IPS-15b (cell line): Measurements from ENCODE around the gene TNS4.

Source experiments
- H3K27me3 ChIP-seq: one replicate; pipeline ENCODE4 v1.6.1; 2013; ENCODE audit warnings: low read length; ENCODE audit not compliant: control insufficient read depth, insufficient read depth
- H3K36me3 ChIP-seq: one replicate; pipeline ENCODE4 v1.6.1; 2013; ENCODE audit warnings: low read length; ENCODE audit not compliant: control insufficient read depth, insufficient read depth
- H3K4me1 ChIP-seq: one replicate; pipeline ENCODE4 v1.6.1; 2013; ENCODE audit warnings: mild to moderate bottlenecking, low read length; ENCODE audit not compliant: control insufficient read depth, insufficient read depth
- H3K4me3 ChIP-seq: one replicate; pipeline ENCODE4 v1.5.1; 2013; ENCODE audit warnings: low read depth, low read length
- H3K9ac ChIP-seq: one replicate; pipeline ENCODE4 v1.6.1; 2013; ENCODE audit warnings: low read depth, mild to moderate bottlenecking, low read length
- H3K9me3 ChIP-seq: one replicate; pipeline ENCODE4 v1.6.1; 2013; ENCODE audit warnings: mild to moderate bottlenecking, low read length; ENCODE audit not compliant: control insufficient read depth, insufficient read depth

Gene TNS4

DNA sequence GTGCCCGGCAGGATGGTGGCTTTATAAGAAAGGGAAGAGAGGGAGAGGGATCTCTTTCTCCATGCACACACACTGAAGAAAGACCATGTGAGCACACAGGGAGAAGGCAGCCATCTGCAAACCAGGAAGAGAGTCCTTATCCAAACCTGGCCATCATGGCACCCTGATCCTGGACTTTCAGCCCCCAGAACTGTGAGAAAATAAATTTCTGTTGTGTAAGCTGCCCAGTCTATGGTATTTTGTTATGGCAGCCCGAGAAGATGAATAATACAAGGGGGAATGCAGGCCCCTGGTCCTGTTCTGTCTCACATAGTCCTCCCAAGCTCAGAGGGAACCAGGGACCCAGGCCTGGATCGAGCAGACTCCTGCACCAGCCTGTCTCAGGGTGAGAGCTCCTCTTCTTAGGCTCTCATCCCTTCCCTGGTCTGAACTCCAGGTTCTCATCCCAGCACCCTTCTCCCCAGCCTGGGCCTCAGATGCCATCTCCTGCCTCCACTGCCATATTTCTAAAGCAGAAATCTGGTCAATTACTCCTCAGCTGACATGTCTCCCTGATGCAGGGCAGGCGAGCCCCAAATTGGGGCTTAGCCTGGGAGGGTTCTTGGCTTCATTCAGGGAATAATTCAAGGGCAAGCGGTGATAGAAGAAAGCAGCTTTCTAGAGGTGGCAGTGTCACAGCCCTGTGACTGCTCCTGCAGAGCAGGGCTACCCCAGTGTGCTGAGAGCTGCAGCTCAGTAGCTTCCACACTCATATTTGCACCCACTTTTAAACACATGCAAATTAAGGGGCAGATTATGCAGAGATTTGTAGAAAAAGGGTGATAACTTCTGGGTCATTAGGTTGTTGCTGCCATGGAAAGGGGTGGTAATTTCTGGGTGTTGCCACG is 29.3 kb downstream of the TNS4 start:
- H3K9me3 ChIP-seq: peaks cover 6% of the 10 kb centered on the region
- no peaks in the 10 kb centered on the region for H3K36me3 ChIP-seq
- H3K9ac ChIP-seq: no peak overlapping the region
- H3K4me3 ChIP-seq: no peak overlapping the region
- peaks cover 7% of the 10 kb centered on the region for H3K4me1 ChIP-seq
- H3K27me3 ChIP-seq: no peaks in the 10 kb centered on the region

DNA sequence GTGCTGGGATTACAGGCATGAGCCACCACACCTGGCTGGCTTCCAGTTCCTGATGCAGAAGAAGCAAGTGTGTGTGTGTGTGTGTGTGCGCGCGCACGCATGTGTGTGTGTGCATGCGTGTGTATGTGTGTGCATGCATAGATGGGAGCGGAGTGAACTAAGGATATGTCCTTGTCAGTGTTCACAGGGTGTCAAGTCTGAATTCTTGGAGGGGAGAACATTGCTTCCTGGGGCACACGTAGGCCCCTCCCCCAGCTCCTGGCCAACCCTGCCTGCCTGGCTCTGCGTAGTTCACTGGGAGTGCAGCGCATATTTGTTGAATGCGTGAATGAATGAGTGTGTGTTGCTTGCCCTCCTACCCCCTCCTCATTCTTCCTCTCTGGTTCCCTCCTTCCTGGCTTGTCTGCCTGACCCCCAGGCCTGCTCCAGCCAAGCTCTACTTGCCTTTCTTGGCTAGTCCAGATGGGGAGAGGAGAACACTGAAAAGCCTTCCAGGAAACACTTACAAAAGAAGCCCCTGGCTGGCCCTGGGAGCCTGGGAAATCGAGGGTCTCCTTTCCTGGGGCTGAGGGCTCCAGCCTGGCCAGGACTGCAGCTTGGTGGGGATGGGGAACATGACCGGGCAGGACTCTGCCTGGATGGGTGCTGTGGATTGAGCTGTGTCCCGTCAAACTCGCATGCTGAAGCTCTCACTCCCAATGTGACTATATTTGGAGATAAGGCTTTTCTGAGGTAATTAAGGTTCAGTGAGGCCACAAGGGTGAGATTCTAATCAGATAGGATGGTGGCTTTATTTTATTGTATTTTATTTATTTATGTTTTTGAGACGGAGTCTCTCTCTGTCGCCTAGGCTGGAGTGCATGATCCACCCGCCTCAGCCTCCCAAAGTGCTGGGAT is 30.2 kb downstream of the TNS4 start:
- no peaks in the 10 kb centered on the region for H3K27me3 ChIP-seq
- H3K9me3 ChIP-seq: peaks cover 6% of the 10 kb centered on the region
- H3K9ac ChIP-seq: no peak overlapping the region
- H3K4me1 ChIP-seq: peaks cover 7% of the 10 kb centered on the region
- H3K36me3 ChIP-seq: no peaks in the 10 kb centered on the region
- H3K4me3 ChIP-seq: no peak overlapping the region

GRCh38 chr17:40469805-40470675 is 31.4 kb downstream of the TNS4 start:
- Histone ChIP-seq H3K27me3 (no peaks in the 10 kb centered on the region), H3K9ac (no peak overlapping the region), H3K9me3 (peaks cover 6% of the 10 kb centered on the region), H3K4me1 (peaks cover 4% of the 10 kb centered on the region), H3K4me3 (no peak overlapping the region), H3K36me3 (no peaks in the 10 kb centered on the region)

GRCh38 chr17:40468560-40468959 is 32.9 kb downstream of the TNS4 start:
- peaks cover 6% of the 10 kb centered on the region for H3K9me3 ChIP-seq
- no peak overlapping the region for H3K4me3 ChIP-seq
- H3K27me3 ChIP-seq: no peaks in the 10 kb centered on the region
- no peaks in the 10 kb centered on the region for H3K36me3 ChIP-seq
- H3K9ac ChIP-seq: no peak overlapping the region
- peaks cover 6% of the 10 kb centered on the region for H3K4me1 ChIP-seq

- H3K4me1 ChIP-seq: peaks cover 12% of the 10 kb centered on the region
- no peak overlapping the region for H3K4me3 ChIP-seq
- H3K9ac ChIP-seq: no peak overlapping the region
- peaks cover 4% of the 10 kb centered on the region for H3K9me3 ChIP-seq
- no peaks in the 10 kb centered on the region for H3K36me3 ChIP-seq
- no peaks in the 10 kb centered on the region for H3K27me3 ChIP-seq
These were observed 34.0 kb downstream of the TNS4 start for GRCh38 chr17:40467281-40467867.

DNA sequence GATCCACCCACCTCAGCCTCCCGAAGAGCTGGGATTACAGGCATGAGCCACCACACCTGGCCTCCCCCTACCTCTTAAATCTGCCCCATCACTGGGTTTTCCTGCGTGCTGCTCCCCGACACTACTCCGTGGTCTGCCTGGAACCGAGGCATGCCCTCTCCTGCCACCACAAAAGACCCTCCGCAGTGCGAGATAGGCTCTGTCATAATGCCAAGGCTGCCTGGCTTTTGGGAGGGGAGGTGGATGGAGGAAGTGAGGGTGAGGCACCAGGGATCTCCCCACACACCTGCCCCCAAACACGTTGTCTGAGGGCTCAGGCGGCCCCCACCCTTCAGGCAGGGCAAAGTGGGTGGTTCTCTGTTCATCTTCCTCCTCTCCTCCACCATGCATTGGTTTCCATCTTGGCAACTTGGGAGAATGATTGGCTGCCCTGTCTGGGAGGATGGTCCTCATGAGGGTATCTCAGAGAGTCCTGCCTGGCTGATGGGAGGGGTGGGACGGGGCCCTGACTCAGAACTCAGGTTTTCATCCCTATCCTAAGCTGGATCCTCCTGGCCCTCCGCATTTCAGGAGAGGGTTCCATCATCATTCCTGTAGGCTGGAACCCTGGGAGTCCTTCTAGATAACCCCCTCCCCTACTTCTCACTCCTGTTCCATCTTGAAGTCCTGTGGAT is 35.0 kb downstream of the TNS4 start:
- no peak overlapping the region for H3K4me3 ChIP-seq
- H3K36me3 ChIP-seq: no peaks in the 10 kb centered on the region
- H3K27me3 ChIP-seq: no peaks in the 10 kb centered on the region
- H3K4me1 ChIP-seq: peaks cover 12% of the 10 kb centered on the region
- no peaks in the 10 kb centered on the region for H3K9me3 ChIP-seq
- no peak overlapping the region for H3K9ac ChIP-seq

- H3K4me3 ChIP-seq: no peak overlapping the region
- no peaks in the 10 kb centered on the region for H3K36me3 ChIP-seq
- H3K4me1 ChIP-seq: peaks cover 7% of the 10 kb centered on the region
- no peak overlapping the region for H3K9ac ChIP-seq
- H3K27me3 ChIP-seq: no peaks in the 10 kb centered on the region
- no peaks in the 10 kb centered on the region for H3K9me3 ChIP-seq
These were observed 37.0 kb downstream of the TNS4 start for GRCh38 chr17:40464392-40464855.

- H3K9me3 ChIP-seq: no peaks in the 10 kb centered on the region
- H3K4me3 ChIP-seq: no peak overlapping the region
- H3K9ac ChIP-seq: no peak overlapping the region
- no peaks in the 10 kb centered on the region for H3K36me3 ChIP-seq
- no peaks in the 10 kb centered on the region for H3K27me3 ChIP-seq
- peaks cover 7% of the 10 kb centered on the region for H3K4me1 ChIP-seq
These were observed 38.3 kb downstream of the TNS4 start for GRCh38 chr17:40463122-40463550.

DNA sequence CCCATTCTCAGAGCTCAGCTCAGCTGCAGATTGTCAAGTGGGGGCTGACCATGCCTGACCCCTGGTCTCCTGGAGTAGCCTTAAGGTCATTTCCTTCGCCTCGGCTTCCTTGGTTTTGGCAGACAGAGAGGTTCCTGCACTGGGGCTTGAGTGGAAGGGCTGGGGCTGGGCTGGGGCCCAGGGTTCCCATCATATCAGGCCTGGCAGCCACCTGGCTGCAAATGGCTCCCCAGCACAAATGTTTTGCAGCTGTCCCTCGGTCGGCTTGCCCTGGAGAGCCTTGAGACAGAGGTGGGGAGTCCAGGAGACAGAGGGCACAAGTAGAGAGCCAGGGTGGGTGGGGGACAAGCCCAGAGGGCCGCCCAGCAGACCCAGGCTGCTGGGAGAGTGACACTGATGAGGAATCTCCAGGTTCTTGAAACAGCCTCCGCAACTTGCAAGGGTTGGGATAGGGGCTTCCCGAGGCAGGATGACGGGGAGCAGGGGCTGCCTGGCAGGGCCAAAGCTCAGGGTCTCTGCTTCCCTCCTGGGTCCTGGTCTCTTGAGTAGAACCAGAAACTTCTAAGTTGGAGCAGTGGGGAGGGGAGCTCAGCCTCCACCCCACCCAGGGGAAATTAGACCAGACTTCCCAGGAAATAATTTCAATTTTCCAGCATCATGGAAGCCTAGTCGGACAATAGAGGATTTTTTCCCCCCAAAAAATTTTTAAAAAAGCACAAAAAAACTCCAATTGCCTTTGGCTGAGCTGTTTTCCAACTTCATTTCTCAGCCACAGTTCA is 38.9 kb downstream of the TNS4 start:
- Histone ChIP-seq H3K27me3 (no peaks in the 10 kb centered on the region), H3K36me3 (no peaks in the 10 kb centered on the region), H3K9ac (no peak overlapping the region), H3K4me1 (peaks cover 12% of the 10 kb centered on the region), H3K4me3 (no peak overlapping the region), H3K9me3 (no peaks in the 10 kb centered on the region)

GRCh38 chr17:40461732-40462342 is 39.6 kb downstream of the TNS4 start:
- H3K36me3 ChIP-seq: no peaks in the 10 kb centered on the region
- H3K4me3 ChIP-seq: no peak overlapping the region
- H3K4me1 ChIP-seq: peaks cover 12% of the 10 kb centered on the region
- H3K9me3 ChIP-seq: no peaks in the 10 kb centered on the region
- no peaks in the 10 kb centered on the region for H3K27me3 ChIP-seq
- H3K9ac ChIP-seq: no peak overlapping the region
